Measurements from ENCODE around the gene RPH3AL. TPM values are rescaled to one million over a fixed set of nuclear protein-coding genes. Genes with fewer than 3 reads are reported as not detected.

RPH3AL gene
- 10 to 100 TPM in 1 of 5 donors, 1 to 10 TPM in 4; 7.6 to 12.4 (median 8.4) TPM for polyA plus RNA-seq (ENCODE audit: insufficient read depth in 1 of 5, insufficient read length in 5 of 5, low replicate concordance in 1 of 5)
- long read RNA-seq, donor 1, result 0 reads
- long read RNA-seq, donor 2, result 0 reads
- long read RNA-seq, donor 3, partial matches to known transcripts, result 0 of 1 reads
- long read RNA-seq, donor 3, other reads (novel, unspliced or antisense), result 0 of 1 reads
- long read RNA-seq, donor 4, partial matches to known transcripts, result 8 of 8 reads
- long read RNA-seq, donor 4, other reads (novel, unspliced or antisense), result 0 of 8 reads
- long read RNA-seq, donor 5, partial matches to known transcripts, result 0 of 1 reads
- long read RNA-seq, donor 5, other reads (novel, unspliced or antisense), result 0 of 1 reads
- long read RNA-seq, donor 6, result 0 reads
- long read RNA-seq, donor 7, partial matches to known transcripts, result 0 of 8 reads
- long read RNA-seq, donor 7, other reads (novel, unspliced or antisense), result 7 of 8 reads
- long read RNA-seq, donor 8, result 0 reads

DNA sequence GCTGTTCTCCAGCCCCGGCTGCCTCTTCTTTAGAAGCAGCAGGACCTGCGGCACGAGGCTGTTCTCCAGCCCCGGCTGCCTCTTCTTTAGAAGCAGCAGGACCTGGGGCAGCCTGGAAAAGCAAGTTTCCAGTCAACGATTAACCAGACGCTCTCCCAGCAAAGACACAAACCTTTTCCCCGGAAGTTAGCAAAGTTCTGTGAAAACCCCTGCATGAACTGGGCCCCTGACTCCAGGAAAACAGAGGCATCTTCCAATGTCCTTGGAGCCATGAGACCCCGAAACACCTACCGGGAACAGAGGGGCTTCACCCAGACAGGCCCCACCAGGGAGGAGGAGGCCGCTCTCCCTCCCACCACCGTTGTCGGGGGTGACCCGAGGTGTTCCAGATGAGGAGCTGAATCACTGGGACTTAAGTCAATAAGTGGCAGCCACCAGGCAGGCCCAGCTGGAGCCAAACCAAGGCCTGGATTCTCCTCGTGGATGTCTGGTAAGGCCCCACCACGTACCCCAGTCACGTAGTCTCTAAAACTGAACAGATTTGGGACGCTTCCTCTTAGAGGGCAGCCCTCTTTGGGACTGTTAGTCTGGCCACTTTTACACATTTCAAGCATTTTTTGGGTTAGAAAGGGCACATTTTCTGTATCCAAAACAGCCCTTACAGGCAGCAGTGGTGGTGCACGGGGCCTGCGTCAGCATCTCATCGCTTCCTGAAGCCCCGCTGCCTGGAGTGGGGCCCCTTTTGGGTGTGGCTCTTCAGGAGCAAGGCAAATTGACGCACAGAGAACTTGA lies at the start of gene RPH3AL:
TSS of gene RPH3AL (minus strand) at position 387 of the 792 bp plus-strand sequence. CDS start 25,264 bp downstream, outside the sequence.
- DNase-seq, result peak; percentile 73 to 74

DNA sequence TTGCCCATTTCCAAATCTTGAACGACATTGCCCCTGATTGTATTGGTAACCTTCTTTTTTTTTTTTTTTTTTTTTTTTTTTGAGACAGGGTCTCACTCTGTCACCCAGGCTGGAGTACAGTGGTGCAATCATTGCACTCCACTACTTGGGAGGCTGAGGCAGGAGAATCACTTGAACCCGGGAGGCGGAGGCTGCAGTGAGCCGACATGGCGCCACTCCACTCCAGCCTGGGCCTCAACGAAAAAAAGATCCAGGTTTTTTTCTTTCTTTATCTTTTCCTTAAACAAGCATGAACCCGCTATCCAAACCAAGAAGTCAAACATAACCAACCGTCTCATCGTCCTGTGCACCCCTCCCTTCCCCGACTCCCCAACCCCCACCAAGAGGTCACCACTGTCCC lies 47.6 kb upstream of the RPH3AL start:
- DNase-seq, result no peak

- DNase-seq, result no peak
Observed at GRCh38 chr17:396788-397187, 44.2 kb upstream of the RPH3AL start.

- no peak for DNase-seq
Observed at GRCh38 chr17:395974-396373, 43.4 kb upstream of the RPH3AL start.

DNA sequence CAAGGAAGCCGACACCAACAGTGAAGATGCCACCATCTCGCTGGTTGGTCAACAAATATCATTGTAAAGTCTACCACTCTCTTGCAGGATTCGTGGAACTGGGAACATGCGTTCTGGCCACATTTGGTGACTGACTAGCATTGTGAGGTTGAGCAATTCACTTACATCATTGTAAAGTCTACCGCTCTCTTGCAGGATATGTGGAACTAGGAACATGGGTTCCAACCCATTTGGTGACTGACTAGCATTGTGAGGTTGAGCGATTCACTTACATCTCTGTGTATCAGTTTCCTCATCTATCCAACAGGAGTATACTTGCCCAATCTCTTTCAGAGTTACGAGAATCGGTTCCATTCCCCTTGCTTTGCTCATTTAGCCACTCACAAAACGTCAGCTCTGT lies 42.6 kb upstream of the RPH3AL start:
- DNase-seq, result no peak

- no peak for DNase-seq
Observed at GRCh38 chr17:394718-395095, 42.1 kb upstream of the RPH3AL start.

DNA sequence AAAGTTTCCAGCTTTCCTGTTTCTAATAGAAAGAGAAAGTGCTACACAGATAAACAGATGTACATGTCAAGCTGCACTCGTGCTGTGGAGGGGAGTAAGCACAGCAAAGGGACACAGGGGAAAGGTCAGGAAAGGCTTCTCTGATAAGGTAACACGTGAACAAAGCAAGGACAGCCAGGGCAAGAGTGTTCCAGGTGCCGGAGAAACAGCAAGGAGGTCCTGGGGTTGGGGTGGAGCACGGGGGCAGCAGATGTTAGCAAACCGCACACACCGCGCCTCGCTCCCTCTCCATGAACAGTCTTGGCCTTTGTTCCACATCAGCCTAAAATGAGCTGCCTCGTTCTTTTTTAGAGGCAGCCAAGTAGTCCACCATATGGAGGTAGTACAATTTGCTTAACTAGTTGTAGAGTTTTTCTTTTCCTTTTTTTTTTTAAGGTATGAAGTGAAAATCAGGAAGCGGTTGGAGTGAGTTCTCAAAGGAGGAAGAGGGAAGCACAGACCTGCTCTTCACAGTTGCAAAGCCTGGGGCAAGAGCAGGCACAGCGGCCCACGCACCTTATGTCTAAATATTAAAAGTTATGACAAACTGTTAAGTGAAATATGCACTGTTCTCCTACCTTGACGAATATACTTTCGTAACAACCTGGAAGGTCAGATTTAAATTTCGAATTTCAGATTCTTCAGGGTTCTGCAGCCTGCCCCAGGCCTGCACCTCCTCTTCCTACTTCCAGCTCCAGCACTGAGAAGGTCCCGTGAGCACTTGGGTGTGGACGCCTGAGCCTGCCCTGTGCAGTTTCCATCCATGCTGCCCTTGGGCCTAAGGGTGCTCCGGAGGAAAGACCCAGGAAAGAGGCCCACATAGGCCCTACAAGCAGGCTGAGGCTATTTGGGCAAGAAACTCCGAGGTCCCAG lies 41.5 kb upstream of the RPH3AL start:
- DNase-seq, result no peak

- no peak for DNase-seq
Observed at GRCh38 chr17:391850-392249, 39.2 kb upstream of the RPH3AL start.

DNA sequence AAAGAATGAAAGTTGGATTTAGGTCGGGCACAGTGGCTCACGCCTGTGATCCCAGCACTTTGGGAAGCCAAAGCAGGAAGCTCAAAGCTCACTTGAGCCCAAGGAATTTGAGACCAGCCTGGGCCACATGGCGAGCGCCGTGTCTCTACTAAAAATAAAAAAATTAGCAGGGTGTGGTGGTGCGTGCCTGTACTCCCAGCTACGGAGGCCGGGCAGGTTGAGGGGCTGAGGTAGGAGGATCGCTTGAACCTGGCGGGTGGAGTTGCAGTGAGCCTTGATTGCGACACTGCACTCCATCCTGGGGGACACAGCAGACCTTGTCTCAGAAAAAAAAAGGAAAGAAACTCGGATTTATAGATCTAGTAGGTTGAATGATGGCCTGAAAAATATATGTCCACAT lies 37.4 kb upstream of the RPH3AL start:
- DNase-seq, result no peak

DNA sequence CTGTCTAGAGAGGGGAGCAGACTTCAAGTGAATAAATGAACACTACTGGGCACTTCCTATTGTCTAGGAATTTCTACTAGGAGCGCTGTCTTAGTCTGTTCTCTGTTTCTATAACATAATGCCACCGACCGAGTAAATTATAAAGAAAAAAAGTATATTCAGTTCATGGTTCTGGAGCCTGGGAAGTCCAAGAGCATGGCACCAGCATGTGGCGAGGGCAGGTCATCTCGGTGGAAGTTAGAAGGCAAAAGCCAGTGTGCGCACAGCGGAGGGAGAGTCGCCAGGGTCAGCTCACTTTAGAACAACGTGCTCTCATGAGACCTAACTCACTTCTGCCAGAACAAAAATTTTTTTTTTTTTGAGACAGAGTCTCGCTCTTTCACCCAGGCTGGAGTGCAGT lies 35.5 kb upstream of the RPH3AL start:
- no peak for DNase-seq

DNA sequence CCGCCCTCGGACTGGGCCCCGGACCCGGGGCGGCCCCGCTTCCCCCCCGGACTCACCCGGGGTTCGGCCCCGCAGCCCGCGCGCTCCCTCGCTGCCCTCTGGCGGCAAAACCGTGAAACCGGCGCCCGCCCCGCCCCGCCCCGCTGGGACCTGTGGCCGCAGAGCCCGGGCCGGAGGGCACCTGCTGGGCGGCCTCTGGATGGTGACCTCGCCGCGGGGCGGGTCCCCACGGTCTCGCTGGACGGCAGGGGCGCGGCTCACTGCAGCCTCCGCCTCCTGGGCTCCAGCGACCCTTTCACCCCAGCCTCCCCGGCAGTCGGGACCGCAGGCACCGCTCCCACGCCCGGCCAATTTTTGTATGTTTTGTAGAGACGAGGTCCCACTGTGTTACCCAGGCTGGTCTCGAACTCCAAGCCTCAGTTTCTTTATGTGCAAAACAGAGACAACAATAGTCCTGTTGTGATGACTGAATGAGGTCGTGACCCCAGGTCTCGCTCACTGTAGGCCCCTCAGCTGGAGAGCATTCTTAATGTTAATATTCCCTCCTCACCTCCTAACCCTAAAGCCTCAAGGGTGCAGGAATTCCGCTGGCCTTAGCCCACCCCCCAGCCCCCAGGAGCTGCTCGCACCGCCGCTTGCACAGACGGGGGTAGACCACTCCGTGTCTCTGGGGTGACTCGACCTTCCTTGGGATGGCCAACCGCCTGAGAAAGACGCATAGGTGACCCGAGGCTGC lies 33.7 kb upstream of the RPH3AL start:
- peak; percentile 44 to 45 for DNase-seq

DNA sequence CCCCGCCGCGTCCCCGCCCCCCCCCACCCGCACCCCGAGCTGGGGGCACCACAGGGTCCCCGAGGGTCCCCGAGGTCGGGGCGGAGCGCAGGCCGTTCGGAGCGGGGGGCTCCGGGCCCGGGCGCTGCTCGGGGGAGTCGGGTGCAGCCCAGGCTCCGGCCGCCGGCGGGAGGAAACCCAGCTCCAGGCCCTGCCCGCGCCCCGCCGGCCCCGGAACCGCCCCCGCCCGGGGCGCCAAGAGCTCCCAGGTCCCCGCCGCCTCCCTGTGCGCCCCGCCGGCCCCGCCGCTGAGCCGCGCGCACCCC lies 33.2 kb upstream of the RPH3AL start:
- DNase-seq, result no peak

DNA sequence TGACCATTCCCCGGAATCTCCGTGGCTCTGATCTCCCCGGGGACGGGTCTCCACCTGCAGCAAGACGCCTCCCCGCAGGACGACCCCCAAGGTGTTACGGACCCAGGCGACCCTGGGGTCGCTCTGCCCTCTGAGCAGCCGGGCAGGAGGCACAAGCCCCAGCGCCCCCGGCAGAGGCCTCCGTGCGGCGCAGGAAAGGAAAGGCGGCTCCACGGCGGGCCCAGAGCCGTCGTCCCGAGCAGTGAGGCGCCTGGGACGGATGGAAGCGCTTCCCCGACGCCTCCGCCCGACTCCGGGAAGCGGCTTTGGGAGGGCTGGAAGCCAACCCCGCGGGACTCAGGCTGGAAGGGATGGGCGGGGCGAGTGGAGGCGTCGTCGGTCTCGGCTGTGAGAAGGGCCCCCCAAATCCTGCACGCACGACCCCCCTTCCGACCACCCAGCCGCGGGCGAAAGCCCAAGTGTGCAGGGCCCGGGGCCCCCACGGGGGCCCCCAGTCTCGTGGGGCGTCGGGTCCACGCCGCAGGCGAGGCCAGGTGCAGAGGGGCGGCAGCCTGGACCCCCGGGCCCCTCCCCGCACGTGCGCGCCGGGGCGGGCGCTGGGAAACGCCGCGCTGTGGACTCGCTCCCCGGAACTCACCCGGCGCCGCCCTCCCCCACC lies 32.7 kb upstream of the RPH3AL start:
- DNase-seq, result peak in 1 of 2 donors; percentile 49

DNA sequence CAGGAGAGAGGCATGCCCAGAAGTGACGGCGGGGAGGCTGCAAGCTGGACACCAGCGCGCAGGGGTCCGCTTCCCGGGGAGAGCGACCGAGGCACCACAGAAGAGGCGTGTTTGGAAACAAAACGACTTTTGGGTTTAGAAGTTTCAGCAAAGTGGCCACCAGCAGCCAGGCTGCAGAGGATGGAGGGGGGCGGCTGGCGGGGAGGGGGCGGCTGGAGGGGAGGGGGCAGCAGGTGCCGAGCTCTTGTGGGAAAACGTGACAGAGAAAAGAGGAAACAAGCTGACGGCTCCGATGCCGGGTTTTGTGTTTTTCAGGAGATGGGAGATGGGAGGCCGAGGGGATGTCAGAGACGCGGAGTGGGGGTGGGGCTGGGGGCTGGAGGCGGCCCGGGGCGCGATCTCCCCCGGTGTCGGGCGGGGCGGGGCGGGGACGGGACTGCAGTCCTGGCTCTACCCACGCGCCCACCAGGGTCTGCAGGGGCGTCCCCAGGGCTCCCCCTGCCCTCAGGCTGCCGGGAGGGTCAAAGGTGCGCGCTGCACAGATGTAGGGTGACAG lies 32.1 kb upstream of the RPH3AL start:
- DNase-seq, result no peak

DNA sequence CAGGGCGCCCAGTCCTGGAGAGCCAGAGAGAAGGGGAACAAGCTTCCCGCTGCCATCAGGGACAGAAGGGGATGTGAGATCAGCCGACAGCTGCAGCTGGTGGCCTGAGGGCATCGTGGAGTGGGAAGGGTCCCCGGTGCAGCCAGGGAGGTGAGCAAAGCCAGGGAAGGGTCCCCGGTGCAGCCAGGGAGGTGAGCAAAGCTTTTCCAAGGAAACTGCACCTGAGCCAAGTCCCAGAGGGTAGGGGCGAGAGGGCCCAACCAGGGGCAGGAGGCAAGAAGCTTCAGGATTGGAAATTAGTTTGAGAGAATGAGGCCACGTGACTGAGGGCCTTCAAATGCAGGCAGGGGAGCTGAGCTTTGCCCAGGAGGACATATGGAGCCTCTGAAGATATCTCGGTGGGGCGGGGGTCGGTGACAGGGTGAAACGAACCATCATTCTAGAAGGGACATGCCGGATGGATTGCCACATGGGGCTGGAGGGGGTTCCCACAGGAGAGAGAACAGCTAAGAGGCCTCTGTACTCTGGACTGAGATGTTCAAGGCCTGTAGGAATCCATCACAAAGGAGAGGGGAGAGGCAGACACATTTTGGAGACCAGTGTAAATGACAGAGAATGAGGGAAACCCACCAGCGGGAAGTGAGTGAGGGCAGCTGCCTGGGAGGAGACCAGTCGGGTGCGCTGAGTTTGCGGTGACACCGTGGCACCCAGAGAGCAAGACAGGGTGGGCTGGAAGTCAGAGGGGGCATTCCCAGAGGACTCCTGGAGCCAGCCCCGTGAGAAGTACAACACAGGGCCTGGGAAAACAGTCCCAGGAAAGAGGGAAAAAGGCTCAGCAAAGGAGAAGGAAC lies 31.4 kb upstream of the RPH3AL start:
- no peak for DNase-seq

DNA sequence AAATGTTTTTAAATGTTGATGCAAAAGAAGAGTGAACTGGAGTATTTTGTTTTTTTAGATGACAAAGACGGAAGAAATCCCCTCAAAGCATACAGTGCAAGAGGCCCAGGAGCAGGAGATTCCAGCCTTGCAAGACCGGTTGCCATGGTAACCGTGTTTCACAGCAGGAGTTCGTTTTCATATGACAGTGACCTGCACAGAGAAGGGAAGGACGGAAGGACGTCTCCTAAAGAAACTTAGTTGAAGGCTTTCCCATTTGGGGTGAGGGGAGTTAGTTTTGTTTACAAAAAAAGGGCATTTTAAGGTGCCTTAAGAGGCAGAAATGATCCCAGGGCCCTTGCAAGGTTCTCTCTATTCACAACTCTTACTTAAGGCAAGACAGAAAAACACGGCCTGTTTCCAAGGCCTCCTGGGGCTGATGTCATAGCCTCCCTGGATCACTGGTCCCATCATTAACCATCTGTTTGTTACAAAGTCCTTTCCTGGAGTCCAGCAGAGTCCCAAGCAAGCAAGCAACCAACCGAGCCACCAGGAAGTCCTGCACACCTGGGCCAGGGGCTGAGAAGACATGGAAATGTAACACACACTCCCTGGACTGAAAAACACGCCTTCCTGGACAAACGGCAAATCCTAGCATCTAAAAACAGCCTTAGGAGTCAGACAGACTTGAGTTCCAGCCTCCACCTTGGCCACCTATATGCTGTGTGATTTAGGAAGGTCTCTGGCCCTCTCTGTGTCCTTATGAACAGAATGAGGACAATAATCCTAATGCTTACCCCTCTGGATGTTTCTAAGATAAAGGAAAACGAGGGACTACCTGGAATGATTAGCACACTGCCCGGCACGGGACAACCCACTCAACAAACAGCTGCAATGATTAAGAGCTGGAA lies 30.3 kb upstream of the RPH3AL start:
- peak in 1 of 2 donors; percentile 17 for DNase-seq

GRCh38 chr17:381941-382643 lies 29.5 kb upstream of the RPH3AL start:
- no peak for DNase-seq

- DNase-seq, result no peak
Observed at GRCh38 chr17:381516-381915, 28.9 kb upstream of the RPH3AL start.

Measured in right lung (tissue), 10 donors.